Endothelial cell of umbilical vein (primary cell): ENCODE results near the gene PRSS57. TPM values are rescaled to one million over a fixed set of nuclear protein-coding genes. Genes with fewer than 3 reads are reported as not detected.

Experiments
- BruUV-seq: library from RNA; stranded (reverse); fragments of 400-500 nt; replicated peaks from 2 replicates; lab custom pipeline; 2021; lab: Mats Ljungman, UMichigan
- CTCF ChIA-PET: fragments of 300-600, 350-600 bp; sonication (Branson Sonifier 250); formaldehyde crosslinking; loops from one replicate; lab custom pipeline; 2021; ENCODE audit warnings: antibody characterized with exemption, inconsistent platforms; lab: Charles Lee
- POLR2A ChIA-PET: fragments of 300-600, 350-600 bp; sonication (Branson Sonifier 250); formaldehyde crosslinking; loops from one replicate; lab custom pipeline; 2021; ENCODE audit warnings: antibody characterized with exemption, inconsistent platforms; lab: Charles Lee
- DNase-seq: peaks from one replicate; pipeline ENCODE4 v3.0.0-alpha.2; 2011; ENCODE audit warnings: low read depth, low spot score
- FAIRE-seq: peaks from 2 replicates; lab custom pipeline; 2011; peaks lifted over from hg19 to GRCh38; lab: Jason Lieb, UNC
- H2AFZ ChIP-seq: 2 replicates; pipeline ENCODE4 v1.6.0; 2012; ENCODE audit warnings: low read depth, low read length, control low read depth, inconsistent platforms
- H3K27ac ChIP-seq: 2 replicates; pipeline ENCODE4 v1.5.1; 2011; ENCODE audit warnings: low read depth, mild to moderate bottlenecking, control low read depth, low read length, moderate library complexity; ENCODE audit not compliant: insufficient read depth
- H3K27me3 ChIP-seq, 2 experiments: 2 replicates each; pipeline versions ENCODE4 v1.6.0 to v1.6.1; 2011; ENCODE audit warnings: low read length in 2 of 2, mixed read lengths in 1 of 2; ENCODE audit not compliant: control insufficient read depth in 2 of 2, insufficient read depth in 2 of 2
- H3K36me3 ChIP-seq, 2 experiments: 2 replicates in 1 of 2; 3 replicates in 1 of 2; pipeline ENCODE4 v1.5.1; 2011; ENCODE audit warnings: low read length in 2 of 2, mild to moderate bottlenecking in 1 of 2, moderate library complexity in 1 of 2; ENCODE audit not compliant: control insufficient read depth in 2 of 2, insufficient read depth in 2 of 2; ENCODE audit errors: extremely low read depth in 1 of 2
- H3K4me1 ChIP-seq: 3 replicates; pipeline ENCODE4 v1.5.1; 2011; ENCODE audit warnings: mild to moderate bottlenecking, low read length; ENCODE audit not compliant: control insufficient read depth, insufficient read depth; ENCODE audit errors: extremely low read depth
- H3K4me2 ChIP-seq: 2 replicates; pipeline ENCODE4 v1.6.1; 2011; ENCODE audit warnings: low read length, control low read depth, mixed read lengths; ENCODE audit not compliant: insufficient read depth
- H3K4me3 ChIP-seq, 3 experiments: fragments of 200-600 bp in 1 of 3; sonication (generic), shearing (Covaris generic) in 1 of 3; replicated peaks in 1 of 3; 2 replicates each; pipeline ENCODE4 v1.5.1; 2011 to 2016; ENCODE audit warnings: control low read depth in 3 of 3, low read length in 3 of 3, mild to moderate bottlenecking in 2 of 3, inconsistent platforms in 1 of 3, low read depth in 1 of 3, moderate library complexity in 1 of 3; ENCODE audit not compliant: insufficient read depth in 1 of 3
- H3K79me2 ChIP-seq: 2 replicates; pipeline ENCODE4 v1.6.0; 2012; ENCODE audit warnings: low read length, inconsistent platforms; ENCODE audit not compliant: control insufficient read depth, insufficient read depth
- H3K9ac ChIP-seq: replicated peaks from 2 replicates; pipeline ENCODE3; 2011; ENCODE audit warnings: low read length, control low read depth; ENCODE audit not compliant: insufficient read depth; ENCODE audit errors: extremely low read depth
- H3K9me1 ChIP-seq: replicated peaks from 3 replicates; pipeline ENCODE4 v1.6.0; 2011; ENCODE audit warnings: mild to moderate bottlenecking, low read length; ENCODE audit not compliant: control insufficient read depth, insufficient read depth; ENCODE audit errors: extremely low read depth
- H3K9me3 ChIP-seq: replicated peaks from 2 replicates; pipeline ENCODE4 v1.5.1; 2012; ENCODE audit warnings: low read length, inconsistent platforms; ENCODE audit not compliant: control insufficient read depth, insufficient read depth
- H4K20me1 ChIP-seq: replicated peaks from 2 replicates; pipeline ENCODE3; 2011; ENCODE audit warnings: mild to moderate bottlenecking, low read length; ENCODE audit not compliant: control insufficient read depth, insufficient read depth; ENCODE audit errors: extremely low read depth
- EZH2 ChIP-seq: IDR thresholded peaks from 2 replicates; pipeline ENCODE4 v1.6.1; 2012; ENCODE audit warnings: borderline replicate concordance, low read depth, mild to moderate bottlenecking, moderate library complexity, low read length, inconsistent platforms; ENCODE audit not compliant: severe bottlenecking
- FOS ChIP-seq: IDR thresholded peaks from 2 replicates; pipeline ENCODE4 v1.6.1; 2011; ENCODE audit warnings: mild to moderate bottlenecking, low read length, moderate library complexity, borderline replicate concordance; ENCODE audit not compliant: insufficient read depth
- GATA2 ChIP-seq: IDR thresholded peaks from 2 replicates; pipeline ENCODE4 v1.7.0; 2011; ENCODE audit warnings: low read depth, mild to moderate bottlenecking, moderate library complexity, mixed read lengths, low read length; ENCODE audit not compliant: insufficient read length, insufficient read depth
- JUN ChIP-seq: IDR thresholded peaks from 2 replicates; pipeline ENCODE4 v1.6.1; 2011; ENCODE audit warnings: borderline replicate concordance, low read depth; ENCODE audit not compliant: insufficient read length, insufficient read depth
- POLR2A ChIP-seq: IDR thresholded peaks from 2 replicates; pipeline ENCODE4 v1.6.1; 2012; ENCODE audit warnings: low read depth, mild to moderate bottlenecking, control low read depth, low read length
- POLR2AphosphoS5 ChIP-seq: IDR thresholded peaks from 2 replicates; pipeline ENCODE4 v1.6.1; 2012; ENCODE audit warnings: low read depth, mild to moderate bottlenecking, control low read depth, low read length, moderate library complexity; ENCODE audit not compliant: insufficient read depth
- dilution Hi-C: fragments of 300-500 bp; cut with MboI; formaldehyde crosslinking; loops from one replicate; pipeline ENCODE4 v1.15.0; 2019; ENCODE audit warnings: low sequenced_read_pairs; ENCODE audit not compliant: extremely low pct_ligation_motif_present
- intact Hi-C: fragments of 100-400 bp; cut with micrococcal nuclease; formaldehyde crosslinking; loops from one replicate; pipeline ENCODE4 v1.10.0; 2022
- polyA plus RNA-seq, 4 experiments: library from polyadenylated mRNA; depleted of rRNA in 3 of 4; stranded (reverse) in 3 of 4; unstranded in 1 of 4; fragments of >200 nt; gene quantifications; 2 replicates each; pipeline versions ENCODE4 v1.2.1 to v1.2.3, GENCODE V29; 2011 to 2012; ENCODE audit warnings: missing spikeins in 1 of 4
- total RNA-seq: library from RNA; stranded (reverse); gene quantifications from 2 replicates; pipeline ENCODE4 v1.2.3, GENCODE V29; 2021
- TF ChIP-seq, protein P1 (sequence below): IDR thresholded peaks from 2 replicates; pipeline ENCODE4 v1.6.1; 2011; ENCODE audit not compliant: insufficient read depth, insufficient read length
- TF ChIP-seq, protein P2 (sequence below), 2 donors: IDR thresholded peaks; 1 replicate in 1 of 2; 2 replicates in 1 of 2; pipeline ENCODE4 v1.5.1; 2011; ENCODE audit warnings: low read length in 2 of 2, mild to moderate bottlenecking in 2 of 2, moderate library complexity in 2 of 2, control low read depth in 1 of 2, inconsistent platforms in 1 of 2, low read depth in 1 of 2; ENCODE audit not compliant: insufficient read depth in 1 of 2; ENCODE audit errors: extremely low read depth in 1 of 2

PRSS57 gene
- total and polyA plus RNA-seq, 2 donors (not counting 3 experiments of a cell fraction or from before 2014, with no cell fraction given): not detected

GRCh38 chr19:658916-659839 is 36.1 kb downstream of the PRSS57 start:
- POLR2A ChIA-PET: no interaction called here
- Histone ChIP-seq H3K9me3 (no peaks in the 10 kb centered on the region), H3K36me3 (peaks cover 0 to 10% of the 10 kb centered on the region in 2 experiments), H3K4me1 (peaks cover 19% of the 10 kb centered on the region), H3K9ac (no peak overlapping the region), H3K4me2 (no peak overlapping the region), H3K79me2 (peaks cover 85% of the 10 kb centered on the region), H3K4me3 (no peak overlapping the region), H3K27me3 (no peaks in the 10 kb centered on the region), H3K27ac (no peak overlapping the region), H3K9me1 (no peaks in the 10 kb centered on the region), H2AFZ (no peak overlapping the region), H4K20me1 (no peaks in the 10 kb centered on the region)
- TF ChIP-seq JUN: no peak
- TF ChIP-seq, protein P1, sequence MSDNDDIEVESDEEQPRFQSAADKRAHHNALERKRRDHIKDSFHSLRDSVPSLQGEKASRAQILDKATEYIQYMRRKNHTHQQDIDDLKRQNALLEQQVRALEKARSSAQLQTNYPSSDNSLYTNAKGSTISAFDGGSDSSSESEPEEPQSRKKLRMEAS: no peak
- TF ChIP-seq FOS: no peak
- TF ChIP-seq POLR2AphosphoS5: no peak
- TF ChIP-seq GATA2: no peak
- TF ChIP-seq, protein P2, sequence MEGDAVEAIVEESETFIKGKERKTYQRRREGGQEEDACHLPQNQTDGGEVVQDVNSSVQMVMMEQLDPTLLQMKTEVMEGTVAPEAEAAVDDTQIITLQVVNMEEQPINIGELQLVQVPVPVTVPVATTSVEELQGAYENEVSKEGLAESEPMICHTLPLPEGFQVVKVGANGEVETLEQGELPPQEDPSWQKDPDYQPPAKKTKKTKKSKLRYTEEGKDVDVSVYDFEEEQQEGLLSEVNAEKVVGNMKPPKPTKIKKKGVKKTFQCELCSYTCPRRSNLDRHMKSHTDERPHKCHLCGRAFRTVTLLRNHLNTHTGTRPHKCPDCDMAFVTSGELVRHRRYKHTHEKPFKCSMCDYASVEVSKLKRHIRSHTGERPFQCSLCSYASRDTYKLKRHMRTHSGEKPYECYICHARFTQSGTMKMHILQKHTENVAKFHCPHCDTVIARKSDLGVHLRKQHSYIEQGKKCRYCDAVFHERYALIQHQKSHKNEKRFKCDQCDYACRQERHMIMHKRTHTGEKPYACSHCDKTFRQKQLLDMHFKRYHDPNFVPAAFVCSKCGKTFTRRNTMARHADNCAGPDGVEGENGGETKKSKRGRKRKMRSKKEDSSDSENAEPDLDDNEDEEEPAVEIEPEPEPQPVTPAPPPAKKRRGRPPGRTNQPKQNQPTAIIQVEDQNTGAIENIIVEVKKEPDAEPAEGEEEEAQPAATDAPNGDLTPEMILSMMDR (IDR thresholded peaks at IDR 0.05; ENCODE audit: extremely low read depth in 1 of 2, insufficient read depth in 1 of 2, low read depth in 1 of 2, low read length in 2 of 2): no peak
- no peak for TF ChIP-seq POLR2A
- TF ChIP-seq EZH2: no peak
- CTCF ChIA-PET: no interaction called here
- dilution Hi-C loops: no loop called here
- DNase-seq (no peak), FAIRE-seq (no peak)
- no TSS peak for BruUV-seq
- intact Hi-C loops: no loop called here
